Hematopoietic multipotent progenitor cell treated with erythropoietin and hydrocortisone succinate and interleukin-3 and kit ligand, for 17 days (in vitro differentiated cells): ENCODE results near the gene DPP3.

Source experiments
- DNase-seq: peaks from one replicate; pipeline ENCODE4 v3.0.0-alpha.2; 2015; ENCODE audit warnings: low spot score

DPP3 gene

GRCh38 chr11:66484806-66485380 lies 4.7 kb downstream of the DPP3 start:
- no peak for DNase-seq

- no peak for DNase-seq
These were observed 8.7 kb downstream of the DPP3 start for GRCh38 chr11:66488957-66489356.

GRCh38 chr11:66489636-66490035 lies 9.4 kb downstream of the DPP3 start:
- DNase-seq = no peak

- DNase-seq = no peak
These were observed 11.2 kb downstream of the DPP3 start for GRCh38 chr11:66491315-66491935.

- no peak for DNase-seq
These were observed 12.1 kb downstream of the DPP3 start for GRCh38 chr11:66492161-66492865.

- DNase-seq = no peak
These were observed 12.9 kb downstream of the DPP3 start for GRCh38 chr11:66493130-66493529.

GRCh38 chr11:66494458-66494857 lies 14.2 kb downstream of the DPP3 start:
- no peak for DNase-seq

GRCh38 chr11:66494935-66495334 lies 14.7 kb downstream of the DPP3 start:
- no peak for DNase-seq

GRCh38 chr11:66495401-66495854 lies 15.2 kb downstream of the DPP3 start:
- DNase-seq = no peak

- no peak for DNase-seq
These were observed 17.0 kb downstream of the DPP3 start for GRCh38 chr11:66497206-66497605.

GRCh38 chr11:66498506-66498905 lies 18.3 kb downstream of the DPP3 start:
- DNase-seq = no peak

GRCh38 chr11:66505276-66505816 lies 25.1 kb downstream of the DPP3 start:
- no peak for DNase-seq

- no peak for DNase-seq
These were observed 28.9 kb downstream of the DPP3 start for GRCh38 chr11:66509131-66509561.

GRCh38 chr11:66510271-66510989 lies 30.2 kb downstream of the DPP3 start, which contains the start of gene BBS1:
Gene BBS1 (plus strand): TSS chr11:66510635. CDS start chr11:66510660, 25 bp downstream.
- peak; percentile 88 for DNase-seq

GRCh38 chr11:66510990-66511339 lies 30.7 kb downstream of the DPP3 start:
- DNase-seq = no peak

GRCh38 chr11:66523611-66524010 lies 43.4 kb downstream of the DPP3 start:
- no peak for DNase-seq

- DNase-seq = no peak
These were observed 44.2 kb downstream of the DPP3 start for GRCh38 chr11:66524304-66525040.

- no peak for DNase-seq
These were observed 48.8 kb downstream of the DPP3 start for GRCh38 chr11:66529069-66529468.

- no peak for DNase-seq
These were observed 49.4 kb downstream of the DPP3 start for GRCh38 chr11:66529655-66530054.

- DNase-seq = no peak
These were observed 50.9 kb downstream of the DPP3 start for GRCh38 chr11:66530927-66531709.

- no peak for DNase-seq
These were observed 51.6 kb downstream of the DPP3 start for GRCh38 chr11:66531841-66532240.
